Tibial nerve (tissue), 4 donors: ENCODE results near the gene CFAP73. TPM values are rescaled to one million over a fixed set of nuclear protein-coding genes. Genes with fewer than 3 reads are reported as not detected.

ENCODE experiments used
- DNase-seq, 2 donors: peaks; one replicate each; pipeline ENCODE4 v3.0.0-alpha.2; 2019; ENCODE audit warnings: low spot score in 2 of 2
- H3K27ac ChIP-seq, 4 donors: fragments of 200-600 bp; sonication (generic) in 3 of 4; one replicate each; pipeline ENCODE4 v1.5.1; 2017 to 2019; ENCODE audit warnings: mild to moderate bottlenecking in 1 of 4
- H3K27me3 ChIP-seq, 2 donors: fragments of 200-600 bp; sonication (generic) in 1 of 2; one replicate each; pipeline versions ENCODE4 v1.5.1 to v1.6.0; 2017 to 2019
- H3K36me3 ChIP-seq, 3 donors: fragments of 200-600 bp; sonication (generic); one replicate each; pipeline ENCODE4 v1.5.1; 2018 to 2019
- H3K4me1 ChIP-seq, 4 donors: fragments of 200-600 bp; sonication (generic) in 3 of 4; one replicate each; pipeline ENCODE4 v1.5.1; 2017 to 2019
- H3K4me3 ChIP-seq, 4 donors: fragments of 200-600 bp; sonication (generic) in 3 of 4; one replicate each; pipeline ENCODE4 v1.5.1; 2017 to 2019; ENCODE audit warnings: mild to moderate bottlenecking in 1 of 4, moderate library complexity in 1 of 4
- H3K9me3 ChIP-seq, 4 donors: fragments of 200-600 bp; sonication (generic) in 3 of 4; one replicate each; pipeline ENCODE4 v1.5.1; 2017 to 2019
- EP300 ChIP-seq, 2 donors: sonication (generic); formaldehyde crosslinking; IDR thresholded peaks; one replicate each; pipeline ENCODE4 v1.6.1; 2017; ENCODE audit warnings: antibody characterized with exemption in 2 of 2, mild to moderate bottlenecking in 1 of 2
- POLR2A ChIP-seq, 2 donors: fragments of 450-650 bp; IDR thresholded peaks; one replicate each; pipeline ENCODE4 v1.6.1; 2017; ENCODE audit warnings: antibody characterized with exemption in 2 of 2, mild to moderate bottlenecking in 2 of 2, moderate library complexity in 2 of 2
- WGBS, 2 donors: methylation state at CpG; one replicate each; pipeline ENCODE4 v1.1.5; 2018; 5-methylcytosine and 5-hydroxymethylcytosine counted together
- total RNA-seq, 4 donors: library from RNA; depleted of rRNA; stranded (reverse); fragments of >200 nt; gene quantifications; one replicate each; pipeline ENCODE4 v1.1.0, GENCODE V29; 2016
- TF ChIP-seq, protein P1 (sequence below), 5 experiments: fragments of 200-600 bp in 3 of 5; fragments of 450-650 bp in 2 of 5; sonication (generic) in 3 of 5; IDR thresholded peaks; one replicate each; pipeline ENCODE4 v1.5.1; 2016 to 2019; ENCODE audit warnings: antibody characterized with exemption in 5 of 5, mild to moderate bottlenecking in 3 of 5, moderate library complexity in 2 of 5

CFAP73 gene
- total RNA-seq, 4 donors from 2014 or later = not detected

- no peaks in the 10 kb centered on the region for H3K9me3 ChIP-seq
- H3K4me1 ChIP-seq = peaks cover 0 to 39% (median 16%) of the 10 kb centered on the region in 4 donors
- no peak overlapping the region for H3K27ac ChIP-seq
- H3K4me3 ChIP-seq = no peak overlapping the region
- WGBS, 2 donors = 75 to 81% methylated on average over 4 of the region's 4 CpGs
- H3K27me3 ChIP-seq = no peaks in the 10 kb centered on the region
- no peak for DNase-seq
- TF ChIP-seq, protein P1, sequence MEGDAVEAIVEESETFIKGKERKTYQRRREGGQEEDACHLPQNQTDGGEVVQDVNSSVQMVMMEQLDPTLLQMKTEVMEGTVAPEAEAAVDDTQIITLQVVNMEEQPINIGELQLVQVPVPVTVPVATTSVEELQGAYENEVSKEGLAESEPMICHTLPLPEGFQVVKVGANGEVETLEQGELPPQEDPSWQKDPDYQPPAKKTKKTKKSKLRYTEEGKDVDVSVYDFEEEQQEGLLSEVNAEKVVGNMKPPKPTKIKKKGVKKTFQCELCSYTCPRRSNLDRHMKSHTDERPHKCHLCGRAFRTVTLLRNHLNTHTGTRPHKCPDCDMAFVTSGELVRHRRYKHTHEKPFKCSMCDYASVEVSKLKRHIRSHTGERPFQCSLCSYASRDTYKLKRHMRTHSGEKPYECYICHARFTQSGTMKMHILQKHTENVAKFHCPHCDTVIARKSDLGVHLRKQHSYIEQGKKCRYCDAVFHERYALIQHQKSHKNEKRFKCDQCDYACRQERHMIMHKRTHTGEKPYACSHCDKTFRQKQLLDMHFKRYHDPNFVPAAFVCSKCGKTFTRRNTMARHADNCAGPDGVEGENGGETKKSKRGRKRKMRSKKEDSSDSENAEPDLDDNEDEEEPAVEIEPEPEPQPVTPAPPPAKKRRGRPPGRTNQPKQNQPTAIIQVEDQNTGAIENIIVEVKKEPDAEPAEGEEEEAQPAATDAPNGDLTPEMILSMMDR (IDR thresholded peaks at IDR 0.05) = no peak
- TF ChIP-seq POLR2A (IDR thresholded peaks at IDR 0.05) (no peak), EP300 (IDR thresholded peaks at IDR 0.05) (no peak)
- H3K36me3 ChIP-seq = peaks cover 0 to 45% (median 9%) of the 10 kb centered on the region in 3 donors
These were observed 41.2 kb downstream of the CFAP73 start for GRCh38 chr12:113190761-113191160.

DNA sequence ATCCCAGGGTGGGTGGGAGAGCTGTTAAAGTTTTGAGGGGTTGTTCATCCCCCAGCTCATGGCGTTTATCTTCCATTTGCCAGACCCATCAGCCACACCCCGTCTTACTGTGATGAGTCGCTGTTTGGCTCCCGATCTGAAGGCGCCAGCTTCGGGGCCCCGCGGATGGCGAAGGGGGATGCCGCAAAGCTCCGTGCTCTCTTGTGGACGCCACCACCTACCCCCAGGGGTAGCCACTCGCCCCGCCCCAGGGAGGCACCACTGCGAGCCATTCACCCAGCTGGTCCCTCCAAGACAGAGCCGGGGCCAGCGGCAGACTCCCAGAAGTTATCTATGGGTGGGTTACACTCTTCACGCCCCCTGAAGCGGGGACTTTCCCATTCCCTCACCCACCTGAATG lies 41.7 kb downstream of the CFAP73 start:
- Histone ChIP-seq H3K36me3 (peaks cover 0 to 45% (median 9%) of the 10 kb centered on the region in 3 donors), H3K9me3 (no peaks in the 10 kb centered on the region), H3K4me3 (no peak overlapping the region), H3K27me3 (no peaks in the 10 kb centered on the region), H3K4me1 (peaks cover 0 to 35% (median 13%) of the 10 kb centered on the region in 4 donors), H3K27ac (no peak overlapping the region)
- no peak for DNase-seq
- TF ChIP-seq, protein P1 (IDR thresholded peaks at IDR 0.05) = no peak
- TF ChIP-seq EP300 (IDR thresholded peaks at IDR 0.05) (no peak), POLR2A (IDR thresholded peaks at IDR 0.05) (no peak)
- WGBS, 2 donors = 93 to 95% methylated on average over 10 to 19 of the region's 19 CpGs

- no peak overlapping the region for H3K4me3 ChIP-seq
- H3K4me1 ChIP-seq = peaks cover 0 to 28% (median 4%) of the 10 kb centered on the region in 4 donors
- 55 to 61% methylated on average over 4 of the region's 4 CpGs for WGBS, 2 donors
- DNase-seq = no peak
- no peaks in the 10 kb centered on the region for H3K27me3 ChIP-seq
- no peaks in the 10 kb centered on the region for H3K9me3 ChIP-seq
- TF ChIP-seq EP300 (IDR thresholded peaks at IDR 0.05) = no peak
- no peak for TF ChIP-seq POLR2A (IDR thresholded peaks at IDR 0.05)
- TF ChIP-seq, protein P1 (IDR thresholded peaks at IDR 0.05) = no peak
- peaks cover 0 to 26% (median 9%) of the 10 kb centered on the region in 3 donors for H3K36me3 ChIP-seq
- peak overlapping the region in 2 of 4 donors; percentile 45 to 72 for H3K27ac ChIP-seq
These were observed 45.5 kb downstream of the CFAP73 start for GRCh38 chr12:113194971-113195391.

DNA sequence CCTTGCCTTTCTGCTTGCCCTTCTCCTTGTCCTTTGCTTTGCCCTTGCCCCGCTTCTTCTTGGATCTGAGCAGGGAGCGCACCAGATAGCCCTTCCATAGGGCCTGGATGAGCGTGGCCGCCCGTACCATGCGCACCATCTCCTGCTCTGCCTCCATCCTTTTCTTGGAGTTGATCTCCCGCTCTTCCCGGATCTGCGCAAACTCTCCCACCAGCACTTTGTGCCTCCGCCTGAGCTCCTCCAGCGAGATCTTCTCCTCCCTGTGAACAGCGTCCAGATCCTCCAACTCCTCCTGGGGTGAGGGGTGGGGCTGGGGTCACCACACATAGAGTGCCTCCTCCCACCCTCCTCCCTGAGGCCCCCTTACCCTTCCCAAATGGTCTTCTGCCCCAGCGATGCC lies 46.1 kb downstream of the CFAP73 start:
- no peaks in the 10 kb centered on the region for H3K9me3 ChIP-seq
- no peaks in the 10 kb centered on the region for H3K27me3 ChIP-seq
- no peak overlapping the region for H3K27ac ChIP-seq
- H3K36me3 ChIP-seq = peaks cover 0 to 22% (median 9%) of the 10 kb centered on the region in 3 donors
- DNase-seq = no peak
- H3K4me1 ChIP-seq = peaks cover 0 to 28% (median 4%) of the 10 kb centered on the region in 4 donors
- TF ChIP-seq POLR2A (IDR thresholded peaks at IDR 0.05) = no peak
- TF ChIP-seq EP300 (IDR thresholded peaks at IDR 0.05) = no peak
- H3K4me3 ChIP-seq = no peak overlapping the region
- WGBS, 2 donors = 92 to 94% methylated on average over 13 of the region's 13 CpGs

- 79 to 80% methylated on average over 7 of the region's 7 CpGs for WGBS, 2 donors
- no peak overlapping the region for H3K27ac ChIP-seq
- H3K4me3 ChIP-seq = no peak overlapping the region
- H3K36me3 ChIP-seq = peaks cover 0 to 12% (median 5%) of the 10 kb centered on the region in 3 donors
- DNase-seq = no peak
- peaks cover 0 to 28% (median 4%) of the 10 kb centered on the region in 4 donors for H3K4me1 ChIP-seq
- no peaks in the 10 kb centered on the region for H3K27me3 ChIP-seq
- H3K9me3 ChIP-seq = no peaks in the 10 kb centered on the region
- TF ChIP-seq, protein P1 (IDR thresholded peaks at IDR 0.05) = no peak
These were observed 47.1 kb downstream of the CFAP73 start for GRCh38 chr12:113196582-113196981.

- 11 to 14% methylated on average over 4 of the region's 4 CpGs for WGBS, 2 donors
- peaks cover 0 to 28% (median 4%) of the 10 kb centered on the region in 4 donors for H3K4me1 ChIP-seq
- H3K4me3 ChIP-seq = no peak overlapping the region
- H3K27me3 ChIP-seq = no peaks in the 10 kb centered on the region
- H3K36me3 ChIP-seq = peaks cover 0 to 8% (median 1%) of the 10 kb centered on the region in 3 donors
- no peaks in the 10 kb centered on the region for H3K9me3 ChIP-seq
- peak; percentile 49 to 87 for DNase-seq
- TF ChIP-seq, protein P1 (IDR thresholded peaks at IDR 0.05) = peak; percentile 52 to 69 (median 64)
- TF ChIP-seq POLR2A (IDR thresholded peaks at IDR 0.05) = no peak
- TF ChIP-seq EP300 (IDR thresholded peaks at IDR 0.05) = peak in 1 of 2 donors; percentile 44
- no peak overlapping the region for H3K27ac ChIP-seq
These were observed 47.5 kb downstream of the CFAP73 start for GRCh38 chr12:113196990-113197389.
